HG03108 (cell line): ENCODE results near the gene STEAP1B.
"Not testable (repeated sequence)": the region's sequence is repeated elsewhere in the genome, so short reads cannot be mapped to it uniquely, and the experiment has no call there.

ENCODE experiments used
- ATAC-seq: cut with Tn5 transposase; IDR thresholded peaks from one replicate; pipeline ENCODE4 v1.9.1; 2021; ENCODE audit warnings: moderate library complexity; ENCODE audit not compliant: unreplicated experiment

The STEAP1B gene

GRCh38 chr7:22499044-22499443 is 944 bp downstream of the STEAP1B start:
- no peak for ATAC-seq

GRCh38 chr7:22496912-22497311 is 3.1 kb downstream of the STEAP1B start:
- ATAC-seq: not testable (repeated sequence)

GRCh38 chr7:22496296-22496888 is 3.6 kb downstream of the STEAP1B start:
- ATAC-seq: not testable (repeated sequence)

GRCh38 chr7:22493160-22493925 is 6.6 kb downstream of the STEAP1B start:
- not testable (repeated sequence) for ATAC-seq

GRCh38 chr7:22488643-22489462 is 11.1 kb downstream of the STEAP1B start:
- ATAC-seq: peak; percentile 54

- no peak for ATAC-seq
Observed at GRCh38 chr7:22487978-22488642, 11.9 kb downstream of the STEAP1B start.

- no peak for ATAC-seq
Observed at GRCh38 chr7:22486597-22486996, 13.4 kb downstream of the STEAP1B start.

GRCh38 chr7:22485189-22485588 is 14.8 kb downstream of the STEAP1B start:
- ATAC-seq: no peak

GRCh38 chr7:22482503-22482902 is 17.5 kb downstream of the STEAP1B start:
- no peak for ATAC-seq

GRCh38 chr7:22481726-22482125 is 18.3 kb downstream of the STEAP1B start:
- ATAC-seq: peak; percentile 80

- no peak for ATAC-seq
Observed at GRCh38 chr7:22480523-22481075, 19.4 kb downstream of the STEAP1B start.

GRCh38 chr7:22477876-22478450 is 22.0 kb downstream of the STEAP1B start:
- ATAC-seq: no peak

- ATAC-seq: no peak
Observed at GRCh38 chr7:22477262-22477661, 22.7 kb downstream of the STEAP1B start.

- no peak for ATAC-seq
Observed at GRCh38 chr7:22476824-22477223, 23.2 kb downstream of the STEAP1B start.

- ATAC-seq: no peak
Observed at GRCh38 chr7:22474645-22475044, 25.3 kb downstream of the STEAP1B start.

GRCh38 chr7:22470981-22471380 is 29.0 kb downstream of the STEAP1B start:
- no peak for ATAC-seq

- peak; percentile 66 for ATAC-seq
Observed at GRCh38 chr7:22469371-22470143, 30.4 kb downstream of the STEAP1B start.

- no peak for ATAC-seq
Observed at GRCh38 chr7:22468609-22469008, 31.4 kb downstream of the STEAP1B start.

GRCh38 chr7:22464299-22464698 is 35.7 kb downstream of the STEAP1B start:
- no peak for ATAC-seq
